Uterus (tissue), 4 donors: ENCODE measurements around the gene KYNU. TPM values are rescaled to one million over a fixed set of nuclear protein-coding genes. Genes with fewer than 3 reads are reported as not detected.
"Not testable (repeated sequence)": the region's sequence is repeated elsewhere in the genome, so short reads cannot be mapped to it uniquely, and the experiment has no call there.

Experiments used
- DNase-seq, 2 donors: peaks; one replicate each; pipeline ENCODE4 v3.0.0-alpha.2; 2019 to 2020
- H3K27ac ChIP-seq, 2 donors: fragments of 200-600 bp; sonication (generic); 1 replicate in 1 of 2; 2 replicates in 1 of 2; pipeline ENCODE4 v1.5.1; 2016 to 2018
- H3K27me3 ChIP-seq, 2 donors: fragments of 200-600 bp; sonication (generic); one replicate each; pipeline ENCODE4 v1.5.1; 2018 to 2019; ENCODE audit warnings: control low read depth in 1 of 2
- H3K36me3 ChIP-seq, 2 donors: fragments of 200-600 bp; sonication (generic); one replicate each; pipeline ENCODE4 v1.5.1; 2019; ENCODE audit warnings: control low read depth in 1 of 2
- H3K4me1 ChIP-seq, 2 donors: fragments of 200-600 bp; sonication (generic); one replicate each; pipeline ENCODE4 v1.5.1; 2018 to 2019; ENCODE audit warnings: control low read depth in 1 of 2
- H3K4me3 ChIP-seq, 2 donors: fragments of 200-600 bp; sonication (generic); 1 replicate in 1 of 2; 2 replicates in 1 of 2; pipeline ENCODE4 v1.5.1; 2018 to 2019; ENCODE audit warnings: mild to moderate bottlenecking in 1 of 2
- H3K9me3 ChIP-seq, 2 donors: fragments of 200-600 bp; sonication (generic); one replicate each; pipeline ENCODE4 v1.5.1; 2019; ENCODE audit warnings: control low read depth in 1 of 2
- POLR2A ChIP-seq, 2 donors: fragments of 450-650 bp; IDR thresholded peaks; one replicate each; pipeline ENCODE4 v1.6.1; 2016; ENCODE audit warnings: antibody characterized with exemption in 2 of 2, mild to moderate bottlenecking in 1 of 2, moderate library complexity in 1 of 2
- intact Hi-C: fragments of 100-400 bp; cut with DNase I; formaldehyde crosslinking; loops from one replicate; pipeline ENCODE4 v1.15.1; 2023; ENCODE audit warnings: low total_unique reads
- total RNA-seq, 4 donors: library from RNA; depleted of rRNA in 3 of 4; stranded (reverse); fragments of >200 nt in 3 of 4; gene quantifications; one replicate each; pipeline versions ENCODE4 v1.1.0 to v1.2.4, GENCODE V29; 2014 to 2023
- TF ChIP-seq, protein P1 (sequence below), 4 experiments: fragments of 200-600 bp in 2 of 4; fragments of 450-650 bp in 2 of 4; sonication (generic) in 2 of 4; IDR thresholded peaks; one replicate each; pipeline ENCODE4 v1.5.1; 2016 to 2019; ENCODE audit warnings: antibody characterized with exemption in 4 of 4, mild to moderate bottlenecking in 2 of 4, moderate library complexity in 1 of 4
- donor health status: DM: yes; HTN: yes; CAD: no.

The KYNU gene
- total RNA-seq, 4 donors from 2014 or later = 1.9 to 5.3 (median 2.1) TPM; not detected in 1

GRCh38 chr2:142866426-142866825, 11.0 kb upstream of the KYNU start:
- no peak for DNase-seq
- H3K9me3 ChIP-seq = no peaks in the 10 kb centered on the region
- no peak for TF ChIP-seq POLR2A (IDR thresholded peaks at IDR 0.05)
- TF ChIP-seq, protein P1, sequence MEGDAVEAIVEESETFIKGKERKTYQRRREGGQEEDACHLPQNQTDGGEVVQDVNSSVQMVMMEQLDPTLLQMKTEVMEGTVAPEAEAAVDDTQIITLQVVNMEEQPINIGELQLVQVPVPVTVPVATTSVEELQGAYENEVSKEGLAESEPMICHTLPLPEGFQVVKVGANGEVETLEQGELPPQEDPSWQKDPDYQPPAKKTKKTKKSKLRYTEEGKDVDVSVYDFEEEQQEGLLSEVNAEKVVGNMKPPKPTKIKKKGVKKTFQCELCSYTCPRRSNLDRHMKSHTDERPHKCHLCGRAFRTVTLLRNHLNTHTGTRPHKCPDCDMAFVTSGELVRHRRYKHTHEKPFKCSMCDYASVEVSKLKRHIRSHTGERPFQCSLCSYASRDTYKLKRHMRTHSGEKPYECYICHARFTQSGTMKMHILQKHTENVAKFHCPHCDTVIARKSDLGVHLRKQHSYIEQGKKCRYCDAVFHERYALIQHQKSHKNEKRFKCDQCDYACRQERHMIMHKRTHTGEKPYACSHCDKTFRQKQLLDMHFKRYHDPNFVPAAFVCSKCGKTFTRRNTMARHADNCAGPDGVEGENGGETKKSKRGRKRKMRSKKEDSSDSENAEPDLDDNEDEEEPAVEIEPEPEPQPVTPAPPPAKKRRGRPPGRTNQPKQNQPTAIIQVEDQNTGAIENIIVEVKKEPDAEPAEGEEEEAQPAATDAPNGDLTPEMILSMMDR (IDR thresholded peaks at IDR 0.05) = no peak
- no peaks in the 10 kb centered on the region for H3K4me1 ChIP-seq
- no peaks in the 10 kb centered on the region for H3K36me3 ChIP-seq
- intact Hi-C loops = no loop called here
- H3K27me3 ChIP-seq = no peaks in the 10 kb centered on the region
- no peak overlapping the region for H3K4me3 ChIP-seq
- no peak overlapping the region for H3K27ac ChIP-seq

GRCh38 chr2:142867136-142867535, 10.3 kb upstream of the KYNU start:
- no peak overlapping the region for H3K4me3 ChIP-seq
- no peak for DNase-seq
- intact Hi-C loops = no loop called here
- H3K36me3 ChIP-seq = no peaks in the 10 kb centered on the region
- TF ChIP-seq POLR2A (IDR thresholded peaks at IDR 0.05) = no peak
- TF ChIP-seq, protein P1 (IDR thresholded peaks at IDR 0.05) = no peak
- H3K27ac ChIP-seq = no peak overlapping the region
- no peaks in the 10 kb centered on the region for H3K9me3 ChIP-seq
- H3K4me1 ChIP-seq = no peaks in the 10 kb centered on the region
- no peaks in the 10 kb centered on the region for H3K27me3 ChIP-seq

DNA sequence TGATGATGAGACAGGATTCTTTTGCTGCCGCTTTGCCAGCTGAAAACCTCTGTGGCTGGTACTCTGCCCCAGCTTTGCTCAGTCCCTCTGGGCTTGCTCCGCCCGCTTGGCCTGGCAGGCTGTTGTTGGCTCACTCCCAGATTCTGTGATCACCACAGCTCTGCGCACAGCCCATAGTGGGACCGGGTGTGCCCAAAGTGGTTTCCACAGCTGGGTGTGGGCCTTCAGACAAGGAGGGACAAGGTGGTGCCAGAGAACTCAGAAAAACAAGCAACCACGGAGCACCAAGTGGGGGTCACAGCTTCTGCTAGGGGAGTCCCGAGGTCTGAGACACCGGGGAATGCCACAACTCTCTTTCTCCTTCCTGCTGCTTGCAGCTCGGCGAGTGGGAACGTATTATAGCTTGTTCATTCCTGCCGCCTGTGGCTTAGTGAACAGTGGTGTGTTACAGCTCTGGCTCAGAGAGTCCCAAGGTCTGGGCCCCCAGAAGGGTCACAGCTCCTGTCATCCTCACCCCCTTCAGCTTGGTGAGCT, 9.2 kb upstream of the KYNU start:
- peak; percentile 14 to 17 for DNase-seq
- H3K27ac ChIP-seq = no peak overlapping the region
- intact Hi-C loops = no loop called here
- no peak overlapping the region for H3K4me3 ChIP-seq
- TF ChIP-seq, protein P1 (IDR thresholded peaks at IDR 0.05) = no peak
- no peak for TF ChIP-seq POLR2A (IDR thresholded peaks at IDR 0.05)
- no peaks in the 10 kb centered on the region for H3K9me3 ChIP-seq
- H3K27me3 ChIP-seq = no peaks in the 10 kb centered on the region
- H3K36me3 ChIP-seq = no peaks in the 10 kb centered on the region
- H3K4me1 ChIP-seq = no peaks in the 10 kb centered on the region

DNA sequence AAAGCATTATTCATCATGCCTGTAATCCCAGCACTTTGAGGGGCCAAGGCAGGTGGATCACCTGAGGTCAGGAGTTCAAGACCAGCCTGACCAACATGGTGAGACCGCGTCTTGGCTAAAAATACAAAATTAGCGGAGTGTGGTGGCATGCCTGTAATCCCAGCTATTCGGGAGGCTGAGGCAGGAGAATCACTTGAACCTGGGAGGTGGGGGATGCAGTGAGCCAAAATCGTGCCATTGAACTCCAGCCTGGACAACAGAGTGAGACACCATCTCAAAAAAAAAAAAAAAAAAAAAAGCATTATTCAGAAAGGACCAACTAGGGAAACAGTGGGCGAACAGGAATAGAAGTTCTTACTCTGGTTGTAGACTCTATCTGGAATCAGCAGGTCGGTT, 8.4 kb upstream of the KYNU start:
- H3K36me3 ChIP-seq, intact Hi-C loops, DNase-seq, H3K27me3 ChIP-seq, H3K9me3 ChIP-seq, H3K4me3 ChIP-seq, H3K4me1 ChIP-seq, H3K27ac ChIP-seq: not testable (repeated sequence)

DNA sequence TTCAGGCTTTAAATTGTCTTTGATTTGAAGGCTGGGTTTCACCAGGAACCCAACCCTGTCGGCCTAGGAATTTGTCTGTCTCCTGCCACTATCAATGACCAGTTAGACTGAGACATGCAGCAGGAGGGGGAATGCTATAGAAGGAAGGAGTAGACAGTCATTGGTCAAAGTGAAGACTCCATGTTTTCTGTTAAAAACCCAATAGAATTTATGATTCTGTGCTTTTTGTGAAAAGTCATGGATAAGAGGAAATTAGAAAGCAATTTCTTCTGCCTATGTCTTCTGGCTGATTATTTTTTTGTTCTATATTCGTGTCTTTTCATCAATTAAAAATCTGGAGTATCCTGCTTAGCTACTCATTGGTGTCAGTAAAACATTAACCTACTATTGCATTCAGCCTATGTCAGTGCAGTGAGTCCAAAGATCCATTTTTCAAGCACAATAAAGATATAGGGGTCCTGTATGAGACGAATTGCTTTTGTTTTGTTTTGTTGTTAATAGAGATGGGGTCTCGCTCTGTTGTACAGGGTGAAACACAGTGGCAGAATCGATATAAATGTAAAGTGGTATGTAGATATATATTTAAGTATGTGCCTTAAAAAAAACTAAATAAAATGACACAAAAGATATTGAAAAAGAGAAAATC, 7.9 kb upstream of the KYNU start:
- H3K4me1 ChIP-seq = no peaks in the 10 kb centered on the region
- no peaks in the 10 kb centered on the region for H3K36me3 ChIP-seq
- H3K4me3 ChIP-seq = no peak overlapping the region
- no peak for DNase-seq
- H3K9me3 ChIP-seq = no peaks in the 10 kb centered on the region
- no peak overlapping the region for H3K27ac ChIP-seq
- no peaks in the 10 kb centered on the region for H3K27me3 ChIP-seq
- TF ChIP-seq, protein P1 (IDR thresholded peaks at IDR 0.05) = no peak
- no peak for TF ChIP-seq POLR2A (IDR thresholded peaks at IDR 0.05)
- intact Hi-C loops = no loop called here
